DMS 273 (cell line): ENCODE results near the gene GGCX.
"Not testable (repeated sequence)": the region's sequence is repeated elsewhere in the genome, so short reads cannot be mapped to it uniquely, and the experiment has no call there.

Experiments used
- DNase-seq: peaks from one replicate; lab custom pipeline; 2025; ENCODE audit not compliant: unreplicated experiment; lab: John Stamatoyannopoulos, UW

GGCX gene

DNA sequence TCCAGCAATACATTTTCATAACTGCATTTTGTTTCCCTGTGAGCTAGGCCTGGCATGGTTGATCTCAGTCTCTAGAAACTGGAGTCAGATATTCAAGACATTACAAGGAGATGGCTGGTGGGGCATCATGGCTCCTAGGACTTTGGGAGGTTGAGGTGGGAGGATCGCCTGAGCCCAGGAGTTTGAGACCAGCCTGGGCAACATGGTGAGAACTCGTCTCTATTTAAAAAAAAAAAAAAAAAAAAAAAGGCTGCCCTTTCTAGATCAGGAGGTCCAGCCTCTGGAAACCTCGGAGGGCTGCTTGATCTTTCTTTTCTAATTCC, 15.7 kb upstream of the GGCX start:
- no peak for DNase-seq

DNA sequence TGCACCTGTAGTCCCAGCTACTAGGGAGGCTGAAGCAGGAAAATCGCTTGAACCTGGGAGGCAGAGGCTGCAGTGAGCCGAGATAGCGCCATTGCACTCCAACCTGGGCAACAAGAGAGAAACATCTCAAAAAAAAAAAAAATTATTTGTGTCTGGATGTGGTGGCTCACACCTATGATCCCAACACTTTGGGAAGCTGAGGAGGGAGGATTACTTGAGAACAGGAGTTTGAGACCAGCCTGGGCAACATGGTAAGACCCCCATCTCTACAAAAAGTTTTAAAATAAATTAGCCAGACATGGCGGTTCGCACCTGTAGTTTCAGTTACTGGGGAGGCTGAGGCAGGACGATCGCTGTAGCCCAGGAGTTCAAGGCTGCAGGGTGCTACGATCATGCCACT, 14.4 kb upstream of the GGCX start:
- DNase-seq = no peak

DNA sequence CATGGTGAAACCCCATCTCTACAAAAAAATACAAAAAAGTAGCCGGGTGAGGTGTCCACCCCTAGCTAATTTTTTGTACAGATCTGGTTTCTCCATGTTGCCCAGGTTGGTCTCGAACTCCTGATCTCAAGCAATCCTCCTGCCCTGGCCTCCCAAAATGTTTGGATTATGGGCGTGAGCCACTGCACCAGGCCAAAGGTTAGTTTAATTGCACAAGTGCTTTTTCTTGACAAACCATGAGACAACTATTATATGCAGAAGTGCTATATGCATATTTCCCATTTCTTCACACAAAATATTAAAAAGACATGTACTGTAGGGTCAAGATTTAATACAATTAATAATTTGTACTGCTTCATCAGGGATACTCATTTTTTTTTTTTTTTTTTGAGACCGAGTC, 5.0 kb upstream of the GGCX start:
- no peak for DNase-seq

DNA sequence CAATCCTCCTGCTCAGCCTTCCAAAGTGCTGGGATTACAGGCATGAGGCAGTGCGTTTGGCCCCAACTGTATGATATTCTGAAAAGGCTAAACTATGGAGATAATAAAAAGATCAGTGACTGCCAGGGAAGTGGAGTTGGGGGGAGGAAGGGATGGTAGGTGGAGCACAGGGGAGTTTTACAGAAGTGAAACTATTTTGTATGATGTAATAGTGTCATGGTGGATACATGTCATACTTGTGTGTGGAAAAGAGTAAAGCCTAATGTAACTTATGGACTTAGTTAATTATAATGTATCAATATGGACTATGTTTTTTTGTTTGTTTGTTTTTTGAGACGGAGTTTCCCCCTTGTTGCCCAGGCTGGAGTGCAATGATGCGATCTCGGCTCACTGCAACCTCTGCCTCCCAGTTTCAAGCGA, 2.9 kb upstream of the GGCX start:
- no peak for DNase-seq

DNA sequence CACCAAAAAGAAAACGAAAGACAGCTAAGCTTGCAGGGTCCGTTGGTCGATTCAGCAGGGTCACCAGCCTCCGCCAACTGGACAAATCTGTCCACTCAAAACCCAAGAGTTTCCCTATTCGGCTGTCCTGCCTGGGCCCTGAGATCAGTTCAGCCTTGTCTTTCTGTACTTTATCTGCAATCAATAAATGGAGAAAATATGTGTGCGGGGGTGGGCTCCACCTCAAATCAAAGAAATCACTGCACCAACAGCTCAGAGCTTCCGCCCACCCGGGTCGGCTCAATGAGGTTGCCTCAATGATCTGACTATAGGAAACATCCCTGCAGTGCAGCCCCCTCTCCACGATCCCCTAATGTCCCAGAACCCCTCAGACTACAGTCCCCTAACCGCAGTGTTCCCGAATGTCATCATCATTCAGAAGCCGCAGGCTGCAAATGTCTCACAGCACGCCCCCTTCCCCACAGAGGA, 447 bp downstream of the GGCX start:
- DNase-seq = no peak

DNA sequence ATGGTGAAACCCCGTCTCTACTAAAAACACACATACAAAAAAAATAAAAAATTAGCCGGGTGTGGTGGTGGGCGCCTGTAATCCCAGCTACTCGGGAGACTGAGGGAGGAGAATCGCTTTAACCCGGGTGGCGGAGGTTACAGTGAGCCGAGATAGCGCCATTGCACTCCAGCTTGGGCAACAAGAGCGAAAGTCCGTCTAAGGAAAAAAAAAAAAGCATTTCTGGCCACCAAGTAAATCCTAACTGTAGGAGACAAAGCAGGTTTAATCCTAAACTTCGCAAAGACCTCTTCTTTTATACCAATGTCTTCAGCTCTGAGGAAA, 928 bp downstream of the GGCX start:
- DNase-seq = not testable (repeated sequence)

DNA sequence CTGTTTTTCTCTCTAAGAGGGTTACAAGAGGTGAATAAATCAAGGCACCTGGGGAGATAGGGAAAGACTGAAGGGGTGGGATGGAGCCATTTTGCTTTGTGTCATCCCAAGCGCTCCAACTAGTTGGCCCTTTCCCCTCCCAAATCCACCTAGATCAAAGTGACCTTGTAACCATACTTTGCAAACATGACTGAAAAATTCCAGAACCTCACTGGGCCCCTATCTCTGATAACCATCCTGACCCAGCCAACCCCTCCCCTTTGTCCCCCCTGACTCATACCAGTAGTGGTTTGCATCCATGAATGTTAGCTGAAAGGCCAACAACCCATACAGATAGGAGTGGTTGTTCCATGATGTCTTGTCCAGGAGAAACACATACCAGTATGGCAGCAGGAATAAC, 3.1 kb downstream of the GGCX start:
- no peak for DNase-seq

DNA sequence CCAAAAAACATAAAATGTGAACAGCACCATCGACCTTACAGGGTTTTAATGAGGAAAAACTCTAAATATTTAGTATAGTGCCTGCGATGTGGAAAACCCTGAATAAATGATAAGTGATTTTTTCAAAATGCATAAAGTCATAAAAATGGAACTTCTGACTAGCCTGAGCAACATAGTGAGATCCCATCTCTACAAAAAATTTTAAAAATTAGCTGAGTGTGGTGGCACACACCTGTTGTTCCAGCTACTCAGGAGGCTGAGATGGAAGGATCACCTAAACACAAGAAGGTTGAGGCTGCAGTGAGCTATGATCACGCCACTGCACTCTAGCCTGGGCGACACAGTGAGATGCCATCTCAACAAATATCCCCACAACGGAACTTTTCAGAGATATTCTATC, 4.2 kb downstream of the GGCX start:
- DNase-seq = no peak

DNA sequence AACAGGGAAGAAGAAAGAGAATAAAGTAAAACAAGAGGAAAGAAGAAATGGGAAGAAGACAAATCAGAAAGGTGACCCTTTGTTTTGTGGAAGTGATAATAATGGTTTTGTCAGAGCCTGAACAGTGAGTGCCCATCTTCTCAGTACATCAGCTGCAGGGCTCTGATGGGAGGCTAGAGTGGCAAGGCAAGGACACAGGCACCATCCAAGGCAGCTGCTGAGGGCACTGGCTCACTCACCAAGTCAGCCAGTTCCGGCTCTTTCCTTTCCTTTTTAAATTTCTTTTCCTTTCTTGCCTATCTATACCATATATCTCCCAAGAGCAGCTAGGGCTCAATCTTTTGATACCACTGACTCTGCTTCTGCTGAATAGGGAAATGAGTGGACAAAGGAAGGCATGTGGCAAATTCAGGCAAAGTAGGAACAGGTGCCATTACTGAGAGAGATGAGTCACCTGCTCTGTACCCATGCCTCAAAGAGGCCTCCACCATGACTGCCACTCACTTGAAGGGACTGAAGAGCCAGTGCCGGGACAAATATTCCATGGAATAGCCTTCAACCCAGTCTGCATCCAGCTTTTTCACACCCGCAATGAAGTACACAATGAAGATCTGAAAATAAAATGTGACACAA, 6.2 kb downstream of the GGCX start:
- no peak for DNase-seq

DNA sequence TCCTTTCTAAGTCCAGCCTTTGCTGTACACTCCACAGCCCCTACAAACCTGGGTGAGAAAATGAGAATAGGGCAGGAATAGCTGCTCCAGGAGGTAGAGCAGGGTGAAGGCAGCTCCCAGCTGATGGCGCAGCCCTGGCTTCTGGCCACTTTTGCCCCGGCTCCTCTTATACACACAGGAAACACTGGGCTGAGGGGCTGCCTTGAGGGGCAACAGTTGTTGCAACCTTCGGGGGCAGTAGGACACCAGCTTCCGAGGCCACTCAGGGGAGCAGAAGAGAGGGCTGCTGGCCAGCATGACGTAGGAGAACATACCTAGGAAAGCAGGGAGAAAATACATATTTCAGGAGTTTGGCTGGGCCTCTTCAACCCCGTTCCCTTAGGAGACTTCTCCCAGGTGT, 8.1 kb downstream of the GGCX start:
- DNase-seq = no peak

DNA sequence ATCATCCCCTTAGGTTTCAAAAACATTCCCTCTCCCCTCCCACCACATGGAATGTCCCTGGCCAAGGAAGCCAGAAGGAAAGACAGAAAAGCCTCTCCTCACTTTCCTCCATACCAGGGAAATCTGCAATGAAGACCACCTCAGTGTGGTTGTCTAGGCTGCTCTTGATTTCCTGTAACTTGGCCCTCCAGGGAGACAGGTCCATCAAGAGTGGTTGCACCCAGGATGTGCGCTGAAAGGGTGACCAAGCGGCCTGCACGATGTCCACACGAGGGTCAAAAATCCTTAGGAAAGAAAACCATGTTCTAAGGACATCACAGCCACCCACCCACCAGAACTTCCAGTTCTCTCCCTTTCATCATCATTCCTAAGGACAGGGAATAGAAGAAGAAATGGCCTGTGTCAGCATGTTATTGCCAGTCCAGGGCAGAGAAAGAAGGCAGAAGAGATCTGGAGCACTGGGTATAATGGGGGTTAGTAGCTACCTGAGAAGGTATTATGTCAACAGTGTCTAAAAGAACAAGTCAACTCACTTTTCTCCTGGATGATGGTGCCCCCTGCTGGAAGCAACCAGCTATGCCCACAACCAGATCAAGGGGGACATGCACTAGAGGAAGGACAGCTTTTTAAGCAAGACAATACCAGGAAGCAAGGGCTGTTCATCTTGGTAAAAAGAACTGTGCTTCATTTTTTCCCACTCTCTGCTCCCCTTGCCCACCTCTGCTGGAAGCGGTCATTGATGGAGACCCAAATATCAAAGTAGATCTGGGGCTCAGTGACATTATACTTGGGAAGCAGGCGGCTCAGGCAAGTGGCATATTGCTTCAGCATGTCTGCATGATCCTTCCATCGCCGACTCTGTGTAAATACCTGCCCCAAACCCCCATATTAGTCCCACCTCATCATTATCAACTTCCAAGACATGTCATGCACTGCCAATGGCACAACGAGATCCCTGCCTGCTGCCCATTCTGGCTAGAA, 9.3 kb downstream of the GGCX start:
- DNase-seq = peak; percentile 88

DNA sequence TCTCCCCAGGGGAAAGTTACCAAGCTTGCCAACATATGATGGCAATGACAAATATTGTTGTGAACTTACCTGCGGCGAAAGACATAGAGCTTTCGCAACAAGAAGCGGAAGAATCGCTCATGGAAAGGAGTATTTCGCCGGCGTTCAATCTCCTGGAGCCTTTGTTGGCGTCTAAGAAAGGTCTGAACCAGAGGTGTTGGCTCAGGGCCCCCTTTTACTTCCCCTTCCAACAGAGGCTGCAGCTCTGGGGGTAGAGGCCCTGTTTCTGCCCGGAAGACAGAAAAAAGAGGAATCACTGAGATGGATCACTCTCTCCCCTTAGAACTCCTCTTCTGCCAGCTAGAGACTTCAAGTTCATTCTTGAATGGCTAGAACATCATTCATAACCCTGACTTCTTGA, 10.8 kb downstream of the GGCX start:
- no peak for DNase-seq

DNA sequence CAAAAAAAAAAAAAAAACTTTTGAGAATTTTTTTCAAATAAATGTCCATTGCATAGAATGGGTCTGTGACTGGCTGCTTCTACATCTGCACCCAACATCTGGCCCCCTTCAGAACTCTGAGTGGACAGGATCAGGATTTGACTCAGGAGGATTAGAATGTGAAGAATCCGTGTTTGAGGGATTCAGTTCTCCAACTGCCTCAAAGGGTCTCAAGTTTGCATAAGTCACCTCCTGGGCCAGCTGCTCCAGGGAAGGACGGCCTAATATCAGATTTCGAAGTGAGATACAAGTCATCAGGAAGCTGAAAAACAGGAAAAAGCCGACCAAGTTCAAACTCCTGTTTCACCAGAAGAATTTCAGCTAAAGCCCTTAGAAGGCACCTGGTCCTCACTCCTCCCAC, 11.5 kb downstream of the GGCX start:
- DNase-seq = peak; percentile 47

DNA sequence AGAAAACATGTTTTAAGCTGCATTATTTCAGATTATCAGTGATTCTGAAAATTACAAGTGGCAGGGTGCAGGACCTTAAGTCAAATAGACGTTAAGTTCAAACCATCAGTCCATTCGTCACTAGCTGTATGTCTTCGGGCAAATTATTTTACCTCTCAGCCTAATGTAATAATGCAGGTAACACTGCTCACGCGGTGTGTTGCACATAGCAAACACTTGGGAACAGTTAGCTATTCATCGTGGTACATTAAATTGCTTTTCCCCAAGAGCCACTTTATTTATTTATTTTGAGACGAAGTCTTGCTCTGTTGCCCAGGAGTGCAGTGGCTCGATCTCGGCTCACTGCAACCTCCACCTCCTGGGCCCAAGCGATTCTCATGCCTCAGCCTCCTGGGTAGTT, 12.2 kb downstream of the GGCX start:
- no peak for DNase-seq

DNA sequence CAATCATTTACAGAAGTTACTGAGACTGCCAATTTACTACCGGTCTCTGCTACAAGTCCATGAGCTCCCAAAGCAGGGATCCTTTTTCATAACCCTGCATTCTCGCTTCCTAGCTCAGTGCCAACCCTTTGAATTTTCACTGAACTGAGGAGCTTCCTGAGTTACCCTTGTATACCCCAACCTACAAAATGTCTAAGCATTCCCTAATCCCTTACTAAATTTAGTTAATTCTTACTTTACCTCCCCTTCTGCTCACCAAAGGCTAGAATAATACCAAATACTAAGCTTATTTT, 12.7 kb downstream of the GGCX start:
- DNase-seq = no peak

DNA sequence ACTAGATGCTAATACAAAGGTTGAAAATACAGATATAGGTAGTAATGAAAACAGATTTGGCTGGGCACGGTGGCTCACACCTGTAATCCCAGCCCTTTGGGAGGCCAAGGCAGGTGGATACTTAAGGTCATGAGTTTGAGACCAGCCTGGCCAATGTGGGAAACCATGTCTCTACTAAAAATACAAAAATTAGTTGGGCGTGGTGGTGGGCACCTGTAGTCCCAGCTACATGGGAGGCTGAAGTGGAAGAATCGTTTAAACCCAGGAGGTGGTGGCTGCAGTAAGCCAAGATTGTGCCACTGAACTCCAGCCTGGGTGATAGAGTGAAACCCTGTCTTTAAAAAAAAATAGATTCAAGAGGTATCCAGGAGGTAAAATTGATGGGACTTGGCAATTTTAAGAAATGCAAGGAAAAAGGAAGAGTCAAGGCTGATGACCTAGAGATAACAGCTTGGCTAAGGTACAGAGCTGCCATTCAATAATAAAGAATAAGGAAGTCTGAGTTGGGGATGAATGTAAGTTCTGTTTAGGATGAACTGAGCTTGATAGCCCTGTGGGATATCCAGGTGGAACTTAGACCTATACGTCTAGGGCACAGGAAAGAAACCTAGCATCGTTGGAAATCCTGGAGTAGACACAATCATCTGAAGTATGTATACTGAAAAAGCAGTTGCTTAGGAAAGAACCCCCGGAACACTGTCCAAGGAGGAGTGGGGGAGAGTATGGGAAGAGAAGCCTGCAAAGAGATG, 13.3 kb downstream of the GGCX start:
- peak; percentile 38 for DNase-seq

DNA sequence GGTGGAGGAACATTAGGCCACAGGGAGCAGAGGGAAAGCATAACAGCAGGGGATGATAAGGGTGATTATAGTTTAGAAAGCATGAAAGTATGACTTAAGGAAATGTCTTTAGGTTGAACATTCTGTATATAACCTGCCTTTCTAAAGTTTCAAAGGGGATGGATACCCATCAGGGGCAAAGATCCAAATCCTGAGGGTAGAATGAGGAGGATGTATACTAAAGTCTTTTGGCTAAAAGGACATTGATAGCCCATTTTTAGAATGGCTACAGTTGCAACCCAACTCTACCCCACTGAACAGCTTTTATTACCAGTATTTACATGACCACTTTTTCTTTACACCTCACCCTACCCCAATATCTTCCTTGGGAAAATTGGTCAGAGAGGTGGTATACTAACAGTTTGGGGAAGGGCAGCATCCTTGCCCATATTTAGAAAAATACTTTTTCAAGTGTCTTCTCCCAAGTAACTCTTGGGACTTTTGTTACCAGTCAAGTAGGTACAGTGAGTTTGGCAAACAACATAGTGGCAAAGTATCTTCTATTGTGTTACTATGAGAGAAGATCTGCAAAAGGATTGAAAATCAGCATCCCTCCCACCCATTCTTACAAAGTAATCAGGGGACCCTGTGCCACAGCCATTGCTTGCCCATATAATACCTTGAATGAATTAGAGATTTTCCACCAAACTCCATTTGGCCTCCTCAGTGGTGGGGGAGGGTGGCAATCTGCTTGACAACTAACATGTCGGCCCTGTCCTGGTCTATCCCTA, 14.0 kb downstream of the GGCX start:
- peak; percentile 84 for DNase-seq

DNA sequence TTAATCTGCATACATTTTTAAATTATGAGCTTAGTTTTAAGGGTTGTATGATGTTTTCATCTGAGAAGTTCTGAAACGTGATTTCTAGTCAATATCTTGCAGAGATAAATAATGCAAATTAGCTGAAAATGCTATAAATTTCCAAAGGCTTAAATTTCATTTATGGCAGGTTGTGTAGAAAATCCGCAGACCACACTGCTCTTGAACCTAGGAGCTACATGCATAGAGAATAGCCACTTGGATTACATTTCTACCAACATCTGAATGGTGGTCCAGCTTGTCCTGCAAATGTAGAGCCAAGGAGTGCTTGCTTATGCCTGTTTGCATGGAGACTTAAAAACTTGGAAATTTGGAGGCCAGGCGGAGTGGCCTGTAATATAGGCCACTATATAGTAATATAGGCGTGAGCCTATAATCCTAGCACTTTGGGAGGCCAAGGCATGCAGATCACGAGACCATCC, 15.5 kb downstream of the GGCX start:
- DNase-seq = peak; percentile 86

DNA sequence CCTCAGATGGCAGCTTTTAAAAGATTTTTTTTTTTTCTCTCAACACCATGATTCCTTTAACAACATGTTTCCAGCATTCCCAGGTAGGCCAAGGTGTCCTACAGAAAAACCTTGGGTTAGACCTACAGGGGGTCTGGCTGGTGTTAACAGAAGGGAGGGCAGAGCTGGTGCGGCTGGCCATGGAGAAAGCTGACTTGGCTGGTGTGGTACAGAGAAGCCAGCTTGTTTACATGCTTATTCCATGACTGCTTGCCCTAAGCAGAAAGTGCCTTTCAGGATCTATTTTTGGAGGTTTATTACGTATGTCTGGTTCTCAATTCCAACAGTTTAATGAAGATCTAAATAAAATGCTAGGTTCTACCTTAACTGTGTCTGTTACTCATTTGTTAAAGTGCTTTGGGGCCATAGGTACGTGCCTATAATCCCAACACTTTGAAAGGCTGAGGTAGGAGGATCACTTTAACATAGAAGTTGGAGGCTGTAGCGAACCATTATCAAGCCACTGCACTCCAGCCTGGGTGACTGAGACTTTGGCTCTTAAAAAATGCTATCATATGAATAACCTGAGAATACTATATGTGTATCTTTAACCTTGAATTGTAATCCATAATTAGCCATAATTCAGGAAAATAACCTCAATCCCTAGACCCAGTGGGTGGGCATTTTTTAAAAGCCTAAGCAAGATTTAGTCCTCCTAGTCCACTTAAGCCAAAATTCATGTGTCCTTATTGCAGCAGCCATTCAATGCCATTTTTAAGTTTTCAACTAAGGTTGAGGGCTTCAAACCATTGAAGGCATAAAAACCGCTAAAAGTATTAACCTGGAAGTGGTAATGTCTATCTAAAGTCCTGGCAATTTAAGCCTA, 16.1 kb downstream of the GGCX start:
- DNase-seq = peak; percentile 63

DNA sequence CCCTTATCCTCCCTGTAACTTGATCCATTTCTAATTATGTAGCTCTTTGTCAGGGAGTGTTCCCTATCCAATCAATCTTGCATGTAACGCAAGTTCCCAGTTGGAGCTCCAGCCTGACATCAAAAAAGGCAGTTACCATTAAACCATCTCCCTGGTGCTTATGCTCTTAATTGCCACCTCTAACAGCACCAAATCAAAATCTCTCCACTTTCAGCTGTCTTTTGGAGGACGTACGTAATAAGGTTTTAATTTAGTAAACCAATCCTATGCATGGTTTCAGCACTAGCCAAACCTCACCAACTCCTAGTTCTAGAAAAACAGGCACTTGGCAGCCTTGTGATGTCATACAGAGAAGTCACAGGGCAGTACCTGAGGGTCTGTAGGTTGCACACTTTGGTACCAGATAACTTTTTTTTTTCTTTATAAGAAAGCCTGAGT, 17.0 kb downstream of the GGCX start:
- DNase-seq = peak; percentile 51
